Measurements from ENCODE around the gene ETV4.

GRCh38 chr17:43581130-43581529 is 35.0 kb upstream of the ETV4 start:
- TF ChIP-seq, protein P1, sequence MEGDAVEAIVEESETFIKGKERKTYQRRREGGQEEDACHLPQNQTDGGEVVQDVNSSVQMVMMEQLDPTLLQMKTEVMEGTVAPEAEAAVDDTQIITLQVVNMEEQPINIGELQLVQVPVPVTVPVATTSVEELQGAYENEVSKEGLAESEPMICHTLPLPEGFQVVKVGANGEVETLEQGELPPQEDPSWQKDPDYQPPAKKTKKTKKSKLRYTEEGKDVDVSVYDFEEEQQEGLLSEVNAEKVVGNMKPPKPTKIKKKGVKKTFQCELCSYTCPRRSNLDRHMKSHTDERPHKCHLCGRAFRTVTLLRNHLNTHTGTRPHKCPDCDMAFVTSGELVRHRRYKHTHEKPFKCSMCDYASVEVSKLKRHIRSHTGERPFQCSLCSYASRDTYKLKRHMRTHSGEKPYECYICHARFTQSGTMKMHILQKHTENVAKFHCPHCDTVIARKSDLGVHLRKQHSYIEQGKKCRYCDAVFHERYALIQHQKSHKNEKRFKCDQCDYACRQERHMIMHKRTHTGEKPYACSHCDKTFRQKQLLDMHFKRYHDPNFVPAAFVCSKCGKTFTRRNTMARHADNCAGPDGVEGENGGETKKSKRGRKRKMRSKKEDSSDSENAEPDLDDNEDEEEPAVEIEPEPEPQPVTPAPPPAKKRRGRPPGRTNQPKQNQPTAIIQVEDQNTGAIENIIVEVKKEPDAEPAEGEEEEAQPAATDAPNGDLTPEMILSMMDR (conservative IDR thresholded peaks at IDR 0.05; ENCODE audit: low read length): no peak
- no peak for TF ChIP-seq EZH2phosphoT487 (IDR thresholded peaks at IDR 0.05; ENCODE audit: borderline replicate concordance, low read depth, low read length)
